ENCODE measurements around the gene MYO10. TPM values are rescaled to one million over a fixed set of nuclear protein-coding genes. Genes with fewer than 3 reads are reported as not detected.
"Not testable (repeated sequence)": the region's sequence is repeated elsewhere in the genome, so short reads cannot be mapped to it uniquely, and the experiment has no call there.

Gene MYO10
- polyA plus RNA-seq, 3 donors: 7.6 to 15.9 (median 9.3) TPM

GRCh38 chr5:16877267-16877935, 58.7 kb downstream of the MYO10 start:
- WGBS, 3 donors: 87 to 90% (median 87%) methylated on average over 9 of the region's 9 CpGs
- no peak overlapping the region for H3K27ac ChIP-seq (ENCODE audit: low read depth, low read length)

- 95 to 98% (median 95%) methylated on average over 1 of the region's 1 CpG for WGBS, 3 donors
These were observed 61.7 kb downstream of the MYO10 start for GRCh38 chr5:16874424-16874823.

GRCh38 chr5:16871746-16872339, 64.2 kb downstream of the MYO10 start:
- no peak overlapping the region for H3K27ac ChIP-seq (ENCODE audit: low read depth, low read length)
- 68 to 85% (median 75%) methylated on average over 4 of the region's 4 CpGs for WGBS, 3 donors

More at GRCh38 chr5:16874424-16874823, 61.7 kb downstream of the MYO10 start:
- H3K27ac ChIP-seq (ENCODE audit: low read depth, low read length): not testable (repeated sequence)

GRCh38 chr5:16870878-16871277, 65.2 kb downstream of the MYO10 start:
- H3K27ac ChIP-seq (ENCODE audit: low read depth, low read length): no peak overlapping the region

GRCh38 chr5:16869821-16870796, 66.0 kb downstream of the MYO10 start:
- 90 to 93% (median 90%) methylated on average over 15 of the region's 15 CpGs for WGBS, 3 donors
- no peak overlapping the region for H3K27ac ChIP-seq (ENCODE audit: low read depth, low read length)

More at GRCh38 chr5:16870878-16871277, 65.2 kb downstream of the MYO10 start:
- 55 to 63% (median 56%) methylated on average over 1 of the region's 1 CpG for WGBS, 3 donors

GRCh38 chr5:16867577-16867953, 68.5 kb downstream of the MYO10 start:
- no peak overlapping the region for H3K27ac ChIP-seq (ENCODE audit: low read depth, low read length)
- 92 to 96% (median 94%) methylated on average over 3 of the region's 3 CpGs for WGBS, 3 donors

- 38 to 78% (median 73%) methylated on average over 17 of the region's 17 CpGs for WGBS, 3 donors
- H3K27ac ChIP-seq (ENCODE audit: low read depth, low read length): no peak overlapping the region
These were observed 69.1 kb downstream of the MYO10 start for GRCh38 chr5:16866795-16867576.

GRCh38 chr5:16866273-16866672, 69.8 kb downstream of the MYO10 start:
- no peak overlapping the region for H3K27ac ChIP-seq (ENCODE audit: low read depth, low read length)
- WGBS, 3 donors: 86 to 89% (median 87%) methylated on average over 4 of the region's 4 CpGs

GRCh38 chr5:16865151-16865550, 70.9 kb downstream of the MYO10 start:
- no peak overlapping the region for H3K27ac ChIP-seq (ENCODE audit: low read depth, low read length)
- WGBS, 3 donors: 76 to 92% (median 85%) methylated on average over 8 of the region's 8 CpGs

GRCh38 chr5:16864631-16865131, 71.4 kb downstream of the MYO10 start:
- WGBS, 3 donors: 58 to 72% (median 70%) methylated on average over 4 of the region's 4 CpGs
- H3K27ac ChIP-seq (ENCODE audit: low read depth, low read length): no peak overlapping the region

- WGBS, 3 donors: 83 to 92% (median 87%) methylated on average over 5 of the region's 5 CpGs
- no peak overlapping the region for H3K27ac ChIP-seq (ENCODE audit: low read depth, low read length)
These were observed 72.6 kb downstream of the MYO10 start for GRCh38 chr5:16863469-16863946.

- no peak overlapping the region for H3K27ac ChIP-seq (ENCODE audit: low read depth, low read length)
- WGBS, 3 donors: 56 to 84% (median 75%) methylated on average over 3 of the region's 3 CpGs
These were observed 73.3 kb downstream of the MYO10 start for GRCh38 chr5:16862777-16863176.

- no peak overlapping the region for H3K27ac ChIP-seq (ENCODE audit: low read depth, low read length)
These were observed 76.7 kb downstream of the MYO10 start for GRCh38 chr5:16859346-16859745.

- no peak overlapping the region for H3K27ac ChIP-seq (ENCODE audit: low read depth, low read length)
- 69 to 93% (median 90%) methylated on average over 6 of the region's 6 CpGs for whole genome bisulfite sequencing, 3 donors
These were observed 77.9 kb downstream of the MYO10 start for GRCh38 chr5:16858151-16858550.

GRCh38 chr5:16857635-16858034, 78.5 kb downstream of the MYO10 start:
- WGBS, 3 donors: 74 to 93% (median 90%) methylated on average over 4 of the region's 4 CpGs
- no peak overlapping the region for H3K27ac ChIP-seq (ENCODE audit: low read depth, low read length)

GRCh38 chr5:16856531-16856930, 79.6 kb downstream of the MYO10 start:
- H3K27ac ChIP-seq (ENCODE audit: low read depth, low read length): no peak overlapping the region
- WGBS, 3 donors: 81 to 92% (median 85%) methylated on average over 5 of the region's 5 CpGs

GRCh38 chr5:16855898-16856297, 80.2 kb downstream of the MYO10 start:
- 68 to 80% (median 72%) methylated on average over 10 of the region's 10 CpGs for WGBS, 3 donors
- H3K27ac ChIP-seq (ENCODE audit: low read depth, low read length): no peak overlapping the region

- WGBS, 3 donors: 37 to 63% (median 53%) methylated on average over 5 of the region's 5 CpGs
These were observed 80.6 kb downstream of the MYO10 start for GRCh38 chr5:16855485-16855884.

More at GRCh38 chr5:16855485-16855884, 80.6 kb downstream of the MYO10 start:
- no peak overlapping the region for H3K27ac ChIP-seq (ENCODE audit: low read depth, low read length)

All from adipose tissue (tissue), 3 donors.